Stimulated activated CD4-positive, alpha-beta T cell treated with anti-CD3 and anti-CD28 coated beads, TNF-alpha, amount 100 ng/mL, for 1 hour (primary cell): ENCODE results near the gene LBP.
"Not testable (repeated sequence)": the region's sequence is repeated elsewhere in the genome, so short reads cannot be mapped to it uniquely, and the experiment has no call there.

Source experiments
- DNase-seq, 3 donors: peaks; one replicate each; pipeline ENCODE4 v3.0.0-alpha.2; 2020; ENCODE audit warnings: low read depth in 3 of 3, low spot score in 1 of 3

LBP gene

DNA sequence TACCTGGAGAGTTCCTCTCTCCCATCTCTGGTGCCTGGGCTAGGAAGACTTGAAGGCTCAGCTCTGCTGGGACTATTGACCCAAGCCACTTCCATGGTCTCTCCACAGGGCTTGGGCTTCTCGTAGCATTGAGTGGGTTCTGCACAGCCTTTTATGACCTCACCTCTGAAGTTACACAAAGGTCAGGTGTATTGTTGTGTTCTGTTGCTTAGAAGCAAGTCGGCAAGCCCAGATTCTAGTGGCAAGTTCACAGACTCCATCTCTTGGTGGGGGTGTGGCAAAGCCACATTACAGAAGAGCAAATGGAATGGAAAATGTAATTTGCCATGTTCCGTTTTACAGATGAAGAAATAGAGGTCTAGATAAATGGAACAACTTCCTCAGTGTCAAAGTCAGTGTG lies 28.9 kb upstream of the LBP start:
- DNase-seq: no peak

DNA sequence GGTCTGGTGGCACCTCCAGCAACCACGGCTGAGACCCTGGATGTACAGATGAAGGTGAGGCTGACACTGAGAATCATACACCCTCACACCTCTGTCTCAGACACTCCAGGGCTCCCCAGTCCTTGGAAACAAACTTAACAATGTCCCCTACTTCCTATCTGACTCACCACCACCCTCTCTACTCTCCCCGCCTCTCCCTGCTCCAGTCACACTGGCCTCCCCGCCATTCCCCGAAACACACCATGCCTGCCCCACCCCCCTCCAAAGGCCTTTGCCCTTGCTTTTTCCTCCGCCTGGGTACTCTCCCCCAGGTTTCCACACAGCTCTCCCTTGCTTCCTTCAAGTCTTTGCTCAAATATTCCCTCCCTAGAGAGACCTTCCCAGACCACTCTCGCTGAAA lies 26.1 kb upstream of the LBP start:
- DNase-seq: no peak

DNA sequence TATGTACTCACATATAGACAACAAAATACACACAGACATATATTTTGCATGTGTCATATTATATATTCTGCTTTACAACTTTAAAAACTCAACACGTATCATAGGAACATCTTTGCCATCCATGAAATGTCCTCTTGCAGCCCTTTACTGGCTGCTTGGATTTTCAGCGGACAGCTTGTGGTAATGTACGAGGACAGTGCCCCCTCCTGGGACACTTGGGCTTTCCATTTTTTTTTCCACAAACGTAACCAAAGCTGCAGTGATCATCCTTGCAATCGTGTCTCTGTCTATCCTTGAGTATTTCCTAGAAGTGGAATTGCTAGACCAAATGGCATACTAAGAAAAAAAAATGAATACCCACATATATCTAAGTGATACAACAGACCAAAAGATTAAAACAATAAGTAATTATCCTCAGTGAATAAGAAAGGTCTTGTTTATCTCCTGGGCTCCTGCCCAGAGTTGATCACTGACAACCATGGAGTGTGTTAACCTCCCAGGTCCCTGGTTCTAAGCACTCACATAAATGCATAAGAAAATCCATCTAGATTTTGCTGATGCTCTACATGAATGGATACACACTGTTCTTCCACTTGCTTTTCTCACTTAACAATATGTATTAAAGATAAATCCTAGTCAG lies 24.2 kb upstream of the LBP start:
- no peak for DNase-seq

DNA sequence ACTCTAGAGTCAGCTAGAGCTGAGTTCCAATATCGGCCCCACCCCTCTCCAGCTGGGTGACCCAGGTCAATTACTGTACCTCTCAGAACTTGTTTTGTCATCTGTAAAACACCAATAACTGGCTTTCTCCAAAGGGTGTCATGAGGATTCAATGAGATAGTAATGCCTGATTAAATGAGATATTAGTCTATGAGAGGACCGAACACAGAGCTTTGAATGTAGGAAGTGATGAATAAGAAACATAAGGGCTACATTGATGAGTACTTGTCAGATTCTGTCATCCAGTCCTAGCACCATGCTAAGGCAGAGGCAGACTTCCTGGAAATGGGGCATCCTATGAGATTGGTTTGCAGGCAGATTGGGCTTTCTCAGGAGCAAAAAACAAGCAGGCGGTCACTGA lies 22.1 kb upstream of the LBP start:
- DNase-seq: no peak

DNA sequence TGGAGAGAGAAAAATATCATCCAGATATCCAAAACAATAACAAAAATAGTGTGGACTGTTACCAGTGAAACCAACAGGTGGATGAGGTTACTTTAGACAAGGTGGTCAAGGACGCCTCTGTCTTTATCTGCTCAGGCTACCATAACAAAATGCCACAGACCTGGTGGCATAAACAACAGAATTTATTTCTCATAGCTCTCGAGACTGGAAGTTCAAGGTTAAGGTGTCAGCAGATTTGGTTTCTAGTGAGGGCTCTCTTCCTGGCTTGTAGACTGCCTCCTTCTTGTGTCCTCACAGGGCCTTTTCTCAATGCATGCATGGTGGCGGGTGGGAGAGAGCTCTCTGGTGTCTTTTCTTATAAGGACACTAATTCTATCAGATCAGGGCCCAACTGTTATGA lies 21.1 kb upstream of the LBP start:
- no peak for DNase-seq

DNA sequence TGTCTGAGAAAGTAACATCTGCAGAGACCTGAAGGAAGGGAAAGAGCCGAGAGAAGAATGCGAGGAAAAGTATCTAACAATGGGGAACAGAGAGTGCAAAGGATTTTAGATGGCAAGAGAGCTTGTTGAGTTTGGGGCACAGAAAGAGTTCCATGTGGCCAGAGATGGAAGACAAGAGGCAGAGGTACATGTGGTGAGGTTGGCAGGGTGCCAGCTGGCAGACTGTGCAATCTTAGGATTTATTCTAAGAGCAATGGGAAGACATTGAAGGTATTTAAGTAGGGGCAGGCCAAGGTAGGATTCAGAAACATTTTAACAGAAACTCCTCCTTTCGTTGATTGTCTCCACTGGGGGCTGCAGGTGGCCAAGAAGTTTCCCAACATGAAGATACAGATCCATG lies 20.4 kb upstream of the LBP start:
- no peak for DNase-seq

DNA sequence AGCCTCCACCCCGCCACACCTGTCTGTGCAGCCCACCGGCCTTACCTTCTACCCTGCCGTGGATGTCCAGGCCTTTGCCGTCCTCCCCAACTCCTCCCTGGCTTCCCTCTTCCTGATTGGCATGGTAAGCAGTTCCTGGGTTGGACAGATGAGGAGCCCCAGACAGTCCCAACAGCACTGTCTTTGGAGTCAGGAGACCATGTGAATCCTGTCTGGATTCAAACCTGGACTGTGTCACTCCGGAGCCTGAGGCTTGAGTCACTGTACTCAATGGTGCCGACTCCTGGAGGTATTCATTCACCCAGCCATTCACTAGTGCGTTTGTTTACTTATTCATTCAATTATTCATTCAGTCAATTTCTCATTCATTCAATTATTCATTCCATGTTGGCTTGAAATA lies 20.0 kb upstream of the LBP start:
- no peak for DNase-seq

DNA sequence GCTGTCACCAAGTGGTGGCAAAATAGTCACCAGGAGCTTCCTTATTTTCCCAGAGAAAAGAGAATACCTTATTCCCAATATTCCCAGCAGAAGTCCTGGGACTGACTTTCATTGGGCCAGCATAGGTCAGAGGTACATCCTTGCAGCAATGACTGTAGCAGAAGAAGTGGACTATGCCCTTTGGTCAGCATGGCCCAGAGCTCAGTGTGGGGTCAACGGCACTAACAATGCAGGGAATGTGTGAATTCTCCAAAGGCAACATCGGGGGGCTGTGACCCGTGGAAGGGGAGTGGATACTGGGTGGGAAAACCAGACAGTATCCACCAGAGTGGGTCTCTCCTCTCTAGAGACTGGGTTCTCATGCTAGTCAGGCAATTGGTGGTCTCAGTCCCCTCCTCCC lies 15.6 kb upstream of the LBP start:
- no peak for DNase-seq

DNA sequence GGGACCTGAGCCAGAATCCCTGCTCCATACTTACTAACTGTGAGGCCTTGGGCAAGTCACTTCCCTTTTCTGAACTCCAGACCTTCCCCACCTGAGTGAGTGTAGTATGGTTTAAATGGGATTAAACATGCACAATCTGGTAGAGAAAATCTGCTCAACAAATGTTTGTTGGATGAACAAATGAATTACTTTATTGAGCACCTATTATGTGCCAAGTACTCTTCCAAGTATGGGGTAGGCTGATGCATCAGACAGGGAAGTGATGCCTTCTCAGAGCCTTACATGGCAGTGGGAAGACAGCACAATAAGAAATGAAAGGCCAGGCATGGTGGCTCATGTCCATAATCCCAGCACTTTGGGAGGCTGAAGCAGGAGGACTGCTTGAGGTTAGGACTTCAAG lies 15.0 kb upstream of the LBP start:
- no peak for DNase-seq

DNA sequence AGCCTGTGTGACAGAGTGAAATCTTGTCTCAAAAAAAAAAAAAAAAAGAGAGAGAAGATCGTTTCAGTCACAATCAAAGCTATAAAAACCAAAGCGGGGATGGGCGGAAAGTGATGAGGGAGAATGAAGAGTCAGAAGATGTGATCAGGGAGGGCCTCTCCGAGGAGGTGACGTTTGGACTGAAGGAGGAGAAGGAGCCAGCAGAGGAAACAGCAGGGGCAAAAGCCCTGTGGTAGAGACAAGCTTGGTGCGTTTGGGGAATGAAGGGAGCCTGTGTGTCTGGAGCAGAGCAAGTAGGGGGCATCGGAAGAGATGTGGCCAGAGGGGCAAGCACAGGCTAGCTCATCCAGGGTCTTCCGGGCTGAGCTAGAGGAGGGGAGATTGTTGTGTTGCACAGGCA lies 14.5 kb upstream of the LBP start:
- DNase-seq: no peak

DNA sequence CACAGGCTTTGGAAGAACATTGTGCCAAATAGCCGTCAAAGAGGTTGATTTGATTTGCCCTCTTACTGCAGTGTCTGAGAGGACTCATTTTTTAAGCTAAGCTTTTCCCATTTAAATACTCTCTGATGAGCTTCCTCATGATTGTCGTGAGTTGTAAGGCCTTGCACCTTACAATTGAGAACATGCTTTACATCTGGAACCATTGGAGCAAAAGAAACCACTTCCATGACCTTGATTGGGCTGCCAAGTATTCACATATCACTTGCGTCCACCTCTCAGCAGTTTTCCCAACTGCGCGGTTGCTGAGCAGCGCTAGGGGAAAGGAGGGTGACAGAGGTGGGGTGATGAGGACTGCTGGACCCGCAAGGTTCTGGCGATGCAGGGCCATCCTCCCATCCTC lies 12.3 kb upstream of the LBP start:
- no peak for DNase-seq

DNA sequence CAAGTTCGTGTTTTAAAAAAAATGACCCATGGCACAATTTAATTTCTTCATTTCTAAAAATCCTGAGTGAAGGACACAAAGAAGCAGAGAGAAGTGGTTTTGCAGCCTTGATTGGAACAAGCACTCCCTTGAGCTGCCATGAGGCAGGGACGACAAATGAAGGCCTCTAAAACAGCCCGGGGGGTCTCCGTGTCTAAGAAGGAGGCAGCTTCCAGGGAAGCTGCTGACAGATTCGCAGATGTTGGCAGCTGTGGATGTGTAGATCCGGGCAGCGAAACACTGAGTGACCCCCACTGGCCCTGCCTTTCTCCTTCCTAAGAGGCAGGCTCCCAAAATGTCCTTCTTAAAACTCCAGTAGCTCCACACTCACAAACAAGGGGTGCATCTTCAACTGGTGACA lies 9.6 kb upstream of the LBP start:
- no peak for DNase-seq

DNA sequence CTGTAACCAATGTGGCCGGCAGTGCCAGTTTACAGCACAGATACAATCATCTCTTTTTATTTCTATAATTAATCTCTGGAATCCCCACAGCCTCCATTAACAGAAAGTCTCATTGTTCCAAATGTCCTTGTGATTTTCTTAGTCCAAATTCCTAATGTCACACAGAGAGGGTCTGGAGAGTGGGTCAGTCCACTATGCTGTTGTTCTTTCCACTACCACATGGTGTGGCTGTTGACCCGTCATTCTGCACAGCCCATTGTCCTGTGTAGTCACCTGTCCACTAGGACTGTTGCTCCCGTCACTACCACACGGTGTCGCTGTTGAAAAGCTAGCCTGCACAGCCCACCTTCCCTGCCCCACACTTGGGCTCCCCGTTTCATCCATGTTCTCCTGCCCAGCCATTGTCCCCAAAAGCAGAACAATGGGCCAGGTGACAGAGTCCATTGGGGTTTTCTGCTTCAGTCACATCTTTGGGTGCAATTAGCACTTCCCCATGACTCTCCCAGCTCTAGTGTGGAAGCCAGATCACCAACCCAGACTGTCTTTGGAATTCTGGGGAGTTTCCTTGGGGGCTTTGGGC lies 8.6 kb upstream of the LBP start:
- no peak for DNase-seq

DNA sequence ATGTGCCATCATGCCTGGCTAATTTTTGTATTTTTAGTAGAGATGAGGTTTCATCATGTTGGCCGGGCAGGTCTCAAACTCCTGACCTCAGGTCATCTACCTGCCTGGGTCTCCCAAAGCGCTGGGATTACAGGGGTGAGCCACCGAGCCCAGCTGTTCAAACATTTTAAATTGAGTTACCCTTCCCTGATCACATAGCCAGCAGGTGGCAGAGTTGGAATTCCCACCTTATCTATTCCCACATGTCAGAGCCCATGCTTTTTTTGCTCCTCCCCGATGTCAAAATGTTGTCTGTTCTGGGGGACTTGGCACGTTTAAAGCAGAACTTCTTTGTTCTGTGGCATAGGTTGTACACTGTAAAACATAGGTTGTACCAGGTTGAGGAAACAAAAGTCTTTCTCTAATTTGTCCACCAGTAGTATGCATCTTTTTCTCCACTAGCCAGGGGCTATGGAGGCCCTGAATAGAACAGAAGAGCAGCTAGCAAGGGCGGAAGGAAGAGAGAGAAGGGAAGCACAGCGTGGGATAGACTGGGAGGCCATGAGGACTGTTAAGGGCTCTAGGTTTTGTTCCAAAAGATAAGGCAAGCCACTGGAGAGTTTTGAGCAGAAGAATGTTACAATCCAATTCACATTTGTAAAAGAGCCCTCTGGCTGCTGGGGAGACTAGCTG lies 7.3 kb upstream of the LBP start:
- no peak for DNase-seq

DNA sequence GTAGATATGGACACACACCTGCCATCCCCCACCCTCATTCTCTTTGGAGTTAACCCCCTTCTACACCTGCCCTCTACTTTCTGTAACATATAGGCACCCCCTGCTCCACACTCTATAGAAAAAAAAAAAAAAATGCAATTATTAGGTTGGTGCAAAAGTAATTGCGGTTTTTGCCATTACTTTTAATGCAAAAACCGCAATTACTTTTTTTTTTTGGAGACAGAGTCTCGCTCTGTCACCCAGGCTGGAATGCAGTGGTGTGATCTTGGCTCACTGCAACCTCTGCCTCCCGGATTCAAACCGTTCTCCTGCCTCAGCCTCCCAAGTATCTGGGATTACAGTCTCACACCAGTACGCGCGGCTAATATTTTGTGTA lies 6.8 kb upstream of the LBP start:
- not testable (repeated sequence) for DNase-seq

DNA sequence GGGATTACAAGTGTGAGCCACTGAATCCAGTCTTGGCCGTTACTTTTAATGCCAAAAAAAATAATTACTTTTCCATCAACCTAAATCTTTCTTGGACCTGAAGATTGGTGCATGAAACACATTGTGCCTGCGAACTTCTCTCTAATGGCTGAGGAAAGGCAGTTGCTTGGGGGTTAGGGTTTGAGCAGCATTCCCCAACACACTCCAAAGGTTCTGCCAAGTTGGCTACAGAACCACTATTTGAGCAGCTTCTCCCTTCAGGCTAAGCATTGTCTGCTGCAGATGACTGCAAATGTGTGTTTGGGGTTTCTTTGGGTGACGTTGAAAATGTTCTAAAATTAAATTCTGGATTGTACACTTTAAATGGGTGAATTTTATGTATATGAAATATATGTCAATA lies 6.3 kb upstream of the LBP start:
- DNase-seq: no peak

DNA sequence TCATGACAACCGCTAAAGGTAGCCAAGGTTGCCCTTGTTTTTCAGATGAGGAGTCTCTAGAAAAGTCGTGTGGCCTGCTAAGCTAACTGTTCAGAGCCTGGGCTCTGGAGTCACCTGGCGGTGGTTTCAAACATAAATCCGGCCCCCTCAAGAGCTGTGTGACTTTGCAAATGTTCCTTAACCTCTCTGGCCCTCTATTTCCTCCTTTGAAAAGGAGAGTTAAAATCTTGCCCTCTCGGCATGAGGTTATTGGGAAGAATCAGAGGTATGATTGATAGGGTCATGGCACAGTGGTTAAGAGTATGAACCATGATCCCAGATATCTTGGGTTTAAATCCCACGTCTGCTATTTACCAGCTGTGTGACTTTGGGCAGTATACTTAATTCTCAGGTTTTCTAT lies 5.6 kb upstream of the LBP start:
- DNase-seq: no peak

DNA sequence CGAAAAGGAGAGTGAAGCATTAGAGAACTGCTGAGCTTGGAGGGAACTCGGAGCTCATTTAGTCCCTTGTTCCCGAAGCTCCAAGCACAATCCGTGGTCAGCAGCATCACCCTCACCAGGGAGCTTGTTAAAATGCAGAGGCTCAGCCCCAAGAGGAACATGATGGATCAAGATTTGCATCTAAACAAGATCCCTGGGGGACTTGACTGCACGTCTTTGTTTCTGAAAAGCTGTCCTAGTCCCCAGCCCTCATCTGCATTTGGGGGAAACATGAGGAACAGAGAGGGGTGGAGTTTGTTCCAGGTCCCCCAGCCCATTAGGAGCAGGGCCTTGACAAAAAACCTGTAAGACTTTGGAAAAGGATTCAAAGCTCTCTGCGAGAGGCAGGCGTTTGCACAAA lies 4.1 kb upstream of the LBP start:
- no peak for DNase-seq

DNA sequence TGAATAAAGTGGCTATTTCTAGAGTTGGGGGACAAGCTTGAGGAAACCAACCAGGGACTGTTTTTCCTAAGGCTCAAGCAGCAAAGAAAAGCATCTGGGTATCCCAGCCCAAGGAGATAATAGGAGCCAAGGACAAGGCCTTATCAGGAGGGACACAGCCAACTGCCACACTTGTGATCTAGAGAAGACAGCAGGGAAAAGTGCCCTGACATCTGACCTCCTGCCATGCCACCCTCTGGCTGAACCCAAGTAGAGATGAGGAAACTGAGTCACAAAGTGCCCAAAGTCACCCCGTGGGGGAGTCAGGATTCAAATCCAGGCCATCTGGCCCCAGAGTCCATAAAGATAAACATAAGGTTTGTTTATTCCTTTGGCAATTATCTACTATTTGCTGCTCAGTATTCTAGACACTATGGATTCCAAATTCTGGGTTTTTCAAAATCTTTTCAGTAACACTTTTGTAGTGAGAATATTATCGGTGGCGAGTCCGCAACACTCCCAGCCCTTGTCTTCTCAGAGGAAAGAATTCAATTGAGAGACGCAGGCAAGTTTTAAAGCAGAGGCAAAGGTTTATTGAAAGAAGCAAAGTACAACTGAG lies 3.5 kb upstream of the LBP start:
- no peak for DNase-seq

DNA sequence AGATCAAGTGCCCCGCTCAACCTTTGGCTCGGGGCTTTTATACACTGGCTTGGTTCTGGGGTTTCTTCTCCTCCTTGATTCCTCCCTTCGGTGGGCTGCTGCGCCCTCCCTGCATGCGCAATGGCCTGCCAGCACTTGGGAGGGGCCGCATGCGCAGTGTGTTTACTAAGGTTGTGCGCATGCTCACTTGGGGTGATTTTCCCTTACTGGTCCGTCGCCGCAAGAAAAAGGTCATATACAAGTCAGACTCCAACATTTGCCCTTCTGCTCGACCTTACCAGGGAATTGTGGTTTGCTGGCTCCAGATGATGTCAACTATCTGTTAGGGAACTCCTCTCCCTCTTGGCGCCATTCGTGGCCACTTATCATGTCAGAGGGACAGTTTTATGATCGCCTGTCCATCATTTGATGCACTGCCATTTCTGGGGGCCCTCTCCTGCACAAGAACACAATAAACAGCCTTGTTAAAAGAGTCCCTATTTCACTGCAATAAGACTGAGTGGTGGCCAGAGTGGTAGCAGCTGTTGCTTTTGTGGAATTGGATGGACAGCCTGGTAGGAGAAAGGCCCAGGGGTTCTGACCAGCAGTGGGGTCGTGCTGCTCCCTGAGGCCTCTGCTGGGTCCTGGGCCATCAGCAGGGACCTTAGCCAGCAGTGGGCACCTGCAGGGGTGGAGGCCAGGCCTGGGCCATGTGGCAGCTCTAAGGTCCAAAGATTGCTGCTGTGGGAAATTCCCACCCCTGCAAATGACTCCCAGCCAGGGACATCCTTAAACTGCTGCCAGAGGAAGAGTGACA lies 2.8 kb upstream of the LBP start:
- no peak for DNase-seq

DNA sequence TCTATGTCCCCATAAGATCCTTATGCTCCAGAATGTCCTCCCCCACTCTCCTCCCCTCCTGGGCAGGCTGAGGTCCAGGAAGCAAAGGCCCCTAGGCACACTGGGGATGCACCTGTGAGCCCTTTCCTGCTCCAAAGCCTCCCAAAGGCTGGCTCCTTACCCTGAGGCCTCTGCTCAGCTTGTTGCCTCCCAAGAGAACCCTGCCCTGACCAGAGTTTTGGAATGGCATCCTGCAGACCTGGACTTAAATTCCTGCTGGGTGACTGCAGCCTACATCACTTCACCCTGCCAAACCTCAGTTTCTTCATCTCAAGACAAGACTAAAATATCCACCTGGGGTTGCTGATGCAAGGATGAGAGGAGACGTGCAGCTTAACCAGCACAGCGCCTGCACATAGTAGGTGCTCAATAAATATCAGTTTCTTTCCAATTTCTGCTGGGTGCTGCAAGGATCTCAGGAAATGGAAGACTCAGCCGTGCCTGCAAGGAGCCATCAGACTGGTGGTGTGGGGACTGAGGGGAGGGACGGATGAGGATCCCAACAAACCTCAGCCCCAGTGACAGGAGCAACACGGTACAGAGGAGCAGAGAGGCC lies 2.1 kb upstream of the LBP start:
- no peak for DNase-seq

DNA sequence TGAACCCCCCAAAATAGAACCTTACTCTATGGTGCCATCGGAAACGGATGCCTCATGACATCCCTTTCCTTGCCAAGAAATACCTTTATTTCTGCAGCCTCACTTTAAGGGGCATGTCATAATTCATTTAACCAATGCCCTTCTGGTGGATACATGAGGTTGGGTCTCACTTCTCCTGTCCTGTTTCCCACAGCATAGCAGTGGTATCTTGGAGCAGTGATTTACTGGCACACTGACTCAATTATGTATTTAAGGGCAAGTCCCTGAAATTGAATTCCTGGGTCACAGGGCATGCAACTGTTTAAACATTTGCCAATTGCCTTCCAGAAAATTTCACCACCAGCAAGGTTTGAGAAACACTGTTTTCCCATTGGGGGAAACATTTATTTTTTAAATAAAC lies 639 bp upstream of the LBP start:
- no peak for DNase-seq
